Breast epithelium (tissue), 4 donors: ENCODE results near the gene EFR3B. TPM values are rescaled to one million over a fixed set of nuclear protein-coding genes. Genes with fewer than 3 reads are reported as not detected.

Experiments
- DNase-seq, 2 donors: peaks; one replicate each; pipeline ENCODE4 v3.0.0-alpha.2; 2019; ENCODE audit warnings: low spot score in 2 of 2
- H3K27ac ChIP-seq, 2 donors: fragments of 200-600 bp; sonication (generic) in 1 of 2; one replicate each; pipeline ENCODE4 v1.5.1; 2016 to 2019; ENCODE audit warnings: mild to moderate bottlenecking in 1 of 2
- H3K27me3 ChIP-seq, 2 donors: fragments of 200-600 bp; sonication (generic) in 1 of 2; one replicate each; pipeline versions ENCODE4 v1.5.1 to v1.6.0; 2017 to 2019; ENCODE audit warnings: control low read depth in 1 of 2, mild to moderate bottlenecking in 1 of 2
- H3K36me3 ChIP-seq: fragments of 200-600 bp; one replicate; pipeline ENCODE4 v1.5.1; 2019
- H3K4me1 ChIP-seq, 2 donors: fragments of 200-600 bp; sonication (generic); one replicate each; pipeline ENCODE4 v1.5.1; 2016 to 2019; ENCODE audit warnings: control low read depth in 1 of 2
- H3K4me3 ChIP-seq, 3 donors: fragments of 200-600 bp; sonication (generic); 1 replicate in 2 of 3; 2 replicates in 1 of 3; pipeline ENCODE4 v1.5.1; 2016 to 2019; ENCODE audit warnings: mild to moderate bottlenecking in 3 of 3, moderate library complexity in 2 of 3
- H3K9me3 ChIP-seq, 2 donors: fragments of 200-600 bp; sonication (generic) in 1 of 2; one replicate each; pipeline ENCODE4 v1.5.1; 2016 to 2019; ENCODE audit warnings: control low read depth in 1 of 2
- POLR2A ChIP-seq: fragments of 450-650 bp; IDR thresholded peaks from one replicate; pipeline ENCODE4 v1.6.1; 2016; ENCODE audit warnings: antibody characterized with exemption, mild to moderate bottlenecking, moderate library complexity
- POLR2AphosphoS5 ChIP-seq, 3 donors: sonication (generic); formaldehyde crosslinking; IDR thresholded peaks; one replicate each; pipeline ENCODE4 v1.6.1; 2017; ENCODE audit warnings: antibody characterized with exemption in 3 of 3
- intact Hi-C: fragments of 100-400 bp; cut with DNase I; formaldehyde crosslinking; loops from one replicate; pipeline ENCODE4 v1.15.1; 2023; ENCODE audit warnings: low total_unique reads
- total RNA-seq, 3 donors: library from RNA; depleted of rRNA; stranded (reverse); fragments of >200 nt; gene quantifications; one replicate each; pipeline ENCODE4 v1.1.0, GENCODE V29; 2016
- TF ChIP-seq, protein P1 (sequence below), 3 donors: fragments of 450-650 bp; IDR thresholded peaks; one replicate each; pipeline ENCODE4 v1.5.1; 2016 to 2017; ENCODE audit warnings: antibody characterized with exemption in 3 of 3, mild to moderate bottlenecking in 3 of 3, moderate library complexity in 3 of 3

The EFR3B gene
- total RNA-seq, 3 donors from 2014 or later = 0.16 to 0.98 (median 0.73) TPM

GRCh38 chr2:25115902-25116301 lies 74.0 kb downstream of the EFR3B start:
- H3K9me3 ChIP-seq = no peaks in the 10 kb centered on the region
- no peak overlapping the region for H3K4me3 ChIP-seq
- H3K27me3 ChIP-seq = no peaks in the 10 kb centered on the region
- TF ChIP-seq POLR2A (no peak), POLR2AphosphoS5 (IDR thresholded peaks at IDR 0.05) (no peak)
- TF ChIP-seq, protein P1, sequence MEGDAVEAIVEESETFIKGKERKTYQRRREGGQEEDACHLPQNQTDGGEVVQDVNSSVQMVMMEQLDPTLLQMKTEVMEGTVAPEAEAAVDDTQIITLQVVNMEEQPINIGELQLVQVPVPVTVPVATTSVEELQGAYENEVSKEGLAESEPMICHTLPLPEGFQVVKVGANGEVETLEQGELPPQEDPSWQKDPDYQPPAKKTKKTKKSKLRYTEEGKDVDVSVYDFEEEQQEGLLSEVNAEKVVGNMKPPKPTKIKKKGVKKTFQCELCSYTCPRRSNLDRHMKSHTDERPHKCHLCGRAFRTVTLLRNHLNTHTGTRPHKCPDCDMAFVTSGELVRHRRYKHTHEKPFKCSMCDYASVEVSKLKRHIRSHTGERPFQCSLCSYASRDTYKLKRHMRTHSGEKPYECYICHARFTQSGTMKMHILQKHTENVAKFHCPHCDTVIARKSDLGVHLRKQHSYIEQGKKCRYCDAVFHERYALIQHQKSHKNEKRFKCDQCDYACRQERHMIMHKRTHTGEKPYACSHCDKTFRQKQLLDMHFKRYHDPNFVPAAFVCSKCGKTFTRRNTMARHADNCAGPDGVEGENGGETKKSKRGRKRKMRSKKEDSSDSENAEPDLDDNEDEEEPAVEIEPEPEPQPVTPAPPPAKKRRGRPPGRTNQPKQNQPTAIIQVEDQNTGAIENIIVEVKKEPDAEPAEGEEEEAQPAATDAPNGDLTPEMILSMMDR (IDR thresholded peaks at IDR 0.05) = no peak
- no peaks in the 10 kb centered on the region for H3K36me3 ChIP-seq
- no peak overlapping the region for H3K27ac ChIP-seq
- no peak for DNase-seq
- no peaks in the 10 kb centered on the region for H3K4me1 ChIP-seq
- intact Hi-C loops = no loop called here

- no peaks in the 10 kb centered on the region for H3K27me3 ChIP-seq
- H3K27ac ChIP-seq = no peak overlapping the region
- no peak overlapping the region for H3K4me3 ChIP-seq
- TF ChIP-seq POLR2AphosphoS5 (IDR thresholded peaks at IDR 0.05) (no peak), POLR2A (no peak)
- TF ChIP-seq, protein P1 (IDR thresholded peaks at IDR 0.05) = no peak
- H3K36me3 ChIP-seq = no peaks in the 10 kb centered on the region
- H3K4me1 ChIP-seq = no peaks in the 10 kb centered on the region
- intact Hi-C loops = no loop called here
- no peak for DNase-seq
- H3K9me3 ChIP-seq = no peaks in the 10 kb centered on the region
These were observed 75.1 kb downstream of the EFR3B start for GRCh38 chr2:25116956-25117355.

DNA sequence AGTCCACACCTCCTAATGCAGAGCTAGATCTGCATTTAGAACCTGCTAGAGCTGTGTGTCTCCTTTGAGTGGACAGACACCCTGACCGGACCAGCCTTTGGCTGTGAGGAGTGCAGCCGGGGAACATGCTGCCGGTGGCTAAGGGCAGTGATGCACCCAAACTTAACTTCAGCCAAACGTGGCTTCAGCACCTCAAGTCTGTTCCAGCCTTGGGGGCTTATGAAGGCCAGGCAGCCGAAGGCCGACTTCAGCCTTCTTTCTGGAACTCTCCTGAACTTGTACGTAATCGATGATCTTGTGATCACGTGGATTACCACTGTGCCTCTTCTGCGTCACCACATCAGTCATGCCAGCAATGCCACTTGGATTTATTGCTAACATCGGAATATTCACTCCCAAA lies 77.4 kb downstream of the EFR3B start:
- intact Hi-C loops = no loop called here
- no peak overlapping the region for H3K4me3 ChIP-seq
- no peaks in the 10 kb centered on the region for H3K36me3 ChIP-seq
- TF ChIP-seq, protein P1 (IDR thresholded peaks at IDR 0.05) = no peak
- TF ChIP-seq POLR2A (no peak), POLR2AphosphoS5 (IDR thresholded peaks at IDR 0.05) (no peak)
- no peaks in the 10 kb centered on the region for H3K27me3 ChIP-seq
- no peak overlapping the region for H3K27ac ChIP-seq
- DNase-seq = no peak
- no peaks in the 10 kb centered on the region for H3K9me3 ChIP-seq
- no peaks in the 10 kb centered on the region for H3K4me1 ChIP-seq

GRCh38 chr2:25122367-25122766 lies 80.5 kb downstream of the EFR3B start:
- intact Hi-C loops = no loop called here
- Histone ChIP-seq H3K27me3 (no peaks in the 10 kb centered on the region), H3K4me3 (no peak overlapping the region), H3K36me3 (no peaks in the 10 kb centered on the region), H3K27ac (no peak overlapping the region), H3K9me3 (no peaks in the 10 kb centered on the region), H3K4me1 (no peaks in the 10 kb centered on the region)
- TF ChIP-seq POLR2AphosphoS5 (IDR thresholded peaks at IDR 0.05) (no peak), POLR2A (no peak)
- TF ChIP-seq, protein P1 (IDR thresholded peaks at IDR 0.05) = no peak
- DNase-seq = no peak

DNA sequence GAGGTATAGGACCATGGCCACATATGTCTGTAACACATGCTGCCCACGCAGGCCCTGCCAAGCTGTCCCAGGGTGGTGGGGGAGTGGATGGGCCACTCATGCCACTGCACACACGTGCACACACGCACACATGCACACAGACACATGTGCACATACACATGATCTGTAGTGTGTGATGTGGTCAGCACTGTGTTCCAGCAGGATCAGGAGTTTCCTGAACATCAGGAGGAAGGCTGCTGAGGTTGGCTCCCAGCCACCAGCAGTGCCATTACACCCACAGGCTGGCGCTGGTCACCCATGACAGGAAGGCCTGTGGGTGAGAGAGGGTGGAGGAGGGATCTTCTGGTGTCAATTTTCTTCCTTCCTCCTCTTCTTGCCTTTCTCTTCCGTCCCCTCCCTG lies 81.8 kb downstream of the EFR3B start:
- Histone ChIP-seq H3K27me3 (no peaks in the 10 kb centered on the region), H3K4me1 (no peaks in the 10 kb centered on the region), H3K4me3 (no peak overlapping the region), H3K27ac (no peak overlapping the region), H3K36me3 (no peaks in the 10 kb centered on the region), H3K9me3 (no peaks in the 10 kb centered on the region)
- no peak for DNase-seq
- intact Hi-C loops = no loop called here
- TF ChIP-seq, protein P1 (IDR thresholded peaks at IDR 0.05) = no peak
- TF ChIP-seq POLR2A (no peak), POLR2AphosphoS5 (IDR thresholded peaks at IDR 0.05) (no peak)
